ENCODE data around the gene CELSR1.

GRCh38 chr22:46465345-46465720, 72.1 kb downstream of the CELSR1 start:
- TF ChIP-seq CTCF (IDR thresholded peaks at IDR 0.05; ENCODE audit: low read length): no peak
- no peak for TF ChIP-seq EZH2phosphoT487 (IDR thresholded peaks at IDR 0.05; ENCODE audit: low read length)
